Panc1 (cell line): ENCODE data around the gene ZNF669. TPM values are rescaled to one million over a fixed set of nuclear protein-coding genes. Genes with fewer than 3 reads are reported as not detected.

Experiments used
- ATAC-seq: fragments of 200-7000 bp; cut with Tn5 transposase; 2 replicates; pipeline ENCODE4 v1.9.1; 2020; ENCODE audit warnings: mild to moderate bottlenecking, moderate library complexity
- BruUV-seq: library from RNA; stranded (reverse); fragments of 400-500 nt; replicated peaks from 2 replicates; lab custom pipeline; 2021; lab: Mats Ljungman, UMichigan
- CTCF ChIA-PET: fragments of 300-600 bp; sonication (Branson Sonifier 250); formaldehyde crosslinking; loops from one replicate; lab custom pipeline; 2022; ENCODE audit warnings: antibody characterized with exemption; lab: Charles Lee
- POLR2A ChIA-PET: fragments of 300-600 bp; sonication (Branson Sonifier 250); formaldehyde crosslinking; loops from one replicate; lab custom pipeline; 2022; ENCODE audit warnings: antibody characterized with exemption; lab: Charles Lee
- DNase-seq: peaks from one replicate; pipeline ENCODE4 v3.0.0-alpha.2; 2010; ENCODE audit warnings: low read depth, low spot score
- H3K27ac ChIP-seq: 2 replicates; pipeline ENCODE4 v1.5.1; 2011; ENCODE audit warnings: mild to moderate bottlenecking, low read length, inconsistent platforms
- H3K27me3 ChIP-seq: fragments of 200-500 bp; sonication (Bioruptor generic); 2 replicates; pipeline ENCODE4 v1.6.0; 2014; ENCODE audit warnings: low read length, inconsistent platforms; ENCODE audit not compliant: control insufficient read depth, insufficient read depth
- H3K36me3 ChIP-seq: fragments of 200-500 bp; sonication (Bioruptor generic); 2 replicates; pipeline ENCODE4 v1.5.1; 2014; ENCODE audit warnings: inconsistent platforms, mild to moderate bottlenecking, low read length, moderate library complexity; ENCODE audit not compliant: control insufficient read depth, insufficient read depth
- H3K4me1 ChIP-seq: 2 replicates; pipeline ENCODE4 v1.5.1; 2011; ENCODE audit warnings: inconsistent platforms, mild to moderate bottlenecking, low read length, moderate library complexity; ENCODE audit not compliant: control insufficient read depth, insufficient read depth
- H3K4me3 ChIP-seq, 2 experiments: 2 replicates each; pipeline ENCODE4 v1.5.1; 2011 to 2012; ENCODE audit warnings: low read depth in 2 of 2, low read length in 2 of 2, mild to moderate bottlenecking in 2 of 2, inconsistent platforms in 1 of 2, moderate library complexity in 1 of 2
- H3K9me3 ChIP-seq: fragments of 200-500 bp; sonication (Bioruptor generic); 2 replicates; pipeline ENCODE4 v1.5.1; 2014; ENCODE audit warnings: low read depth, mild to moderate bottlenecking, inconsistent platforms, low read length, moderate library complexity; ENCODE audit not compliant: control insufficient read depth, insufficient read depth
- CTCF ChIP-seq: fragments of 450-650 bp; IDR thresholded peaks from 2 replicates; pipeline ENCODE4 v1.5.1; 2017; ENCODE audit warnings: mild to moderate bottlenecking
- POLR2AphosphoS5 ChIP-seq: IDR thresholded peaks from 2 replicates; pipeline ENCODE4 v1.6.1; 2012; ENCODE audit warnings: mild to moderate bottlenecking, low read depth, low read length, moderate library complexity
- REST ChIP-seq, 2 experiments: IDR thresholded peaks; 2 replicates each; pipeline ENCODE4 v1.6.1; 2011 to 2012; ENCODE audit warnings: low read depth in 2 of 2, control low read depth in 1 of 2, low read length in 1 of 2, mild to moderate bottlenecking in 1 of 2, moderate library complexity in 1 of 2; ENCODE audit not compliant: insufficient read depth in 1 of 2
- SIN3A ChIP-seq: IDR thresholded peaks from 2 replicates; pipeline ENCODE4 v1.6.1; 2012; ENCODE audit warnings: low read depth, mild to moderate bottlenecking, low read length, moderate library complexity, borderline replicate concordance; ENCODE audit not compliant: insufficient read depth
- TCF7L2 ChIP-seq: IDR thresholded peaks from 2 replicates; pipeline ENCODE4 v1.6.1; 2011; ENCODE audit warnings: mild to moderate bottlenecking, low read depth, low read length, inconsistent platforms
- in situ Hi-C: cut with HindIII; loops from 2 replicates; pipeline ENCODE4 v1.10.0; 2016; ENCODE audit warnings: low sequenced_read_pairs, low pct_unique_long_range_greater_than_20kb
- intact Hi-C: fragments of 100-400 bp; cut with micrococcal nuclease; formaldehyde crosslinking; loops from one replicate; pipeline ENCODE4 v1.10.0; 2022; ENCODE audit not compliant: unreplicated experiment
- total RNA-seq: library from RNA; stranded (reverse); gene quantifications from one replicate; pipeline ENCODE4 v1.2.1, GENCODE V29; 2021; ENCODE audit not compliant: unreplicated experiment

The ZNF669 gene
- total RNA-seq, 1 experiment from 2014 or later: 13.9 TPM

- ATAC-seq (no peak; the same call in 1 of the 2 replicates), DNase-seq (no peak)
- no peaks in the 10 kb centered on the region for H3K36me3 ChIP-seq
- no peak overlapping the region for H3K27ac ChIP-seq
- no peak overlapping the region for H3K4me3 ChIP-seq
- no peaks in the 10 kb centered on the region for H3K9me3 ChIP-seq
- in situ Hi-C loops: no loop called here
- BruUV-seq: no TSS peak
- TF ChIP-seq POLR2AphosphoS5: no peak
- no peak for TF ChIP-seq CTCF
- no peak for TF ChIP-seq TCF7L2
- no peak for TF ChIP-seq REST (IDR thresholded peaks at IDR 0.05; ENCODE audit: insufficient read depth in 1 of 2, low read depth in 2 of 2, low read length in 1 of 2)
- TF ChIP-seq SIN3A: no peak
- ChIA-PET CTCF (interaction anchor here (0.6 kb wide), 1 partner anchor 293 kb away, joined by 6 read pairs; no protein-coding TSS in a partner anchor), POLR2A (no interaction called here)
- no peaks in the 10 kb centered on the region for H3K27me3 ChIP-seq
- no peaks in the 10 kb centered on the region for H3K4me1 ChIP-seq
- intact Hi-C loops: no loop called here
Measured at GRCh38 chr1:247089616-247090375, 14.4 kb downstream of the ZNF669 start.

- Histone ChIP-seq H3K4me3 (no peak overlapping the region), H3K27ac (no peak overlapping the region), H3K27me3 (no peaks in the 10 kb centered on the region), H3K4me1 (no peaks in the 10 kb centered on the region), H3K36me3 (no peaks in the 10 kb centered on the region), H3K9me3 (no peaks in the 10 kb centered on the region)
- no TSS peak for BruUV-seq
- ChIA-PET CTCF (no interaction called here), POLR2A (no interaction called here)
- ATAC-seq: no peak
- TF ChIP-seq SIN3A: no peak
- no peak for TF ChIP-seq REST (IDR thresholded peaks at IDR 0.05; ENCODE audit: insufficient read depth in 1 of 2, low read depth in 2 of 2, low read length in 1 of 2)
- TF ChIP-seq POLR2AphosphoS5: no peak
- no peak for TF ChIP-seq CTCF
- TF ChIP-seq TCF7L2: no peak
- in situ Hi-C loops: no loop called here
- DNase-seq: no peak
- intact Hi-C loops: no loop called here
Measured at GRCh38 chr1:247088967-247089366, 15.2 kb downstream of the ZNF669 start.
